ENCODE results near the gene SLC38A10. TPM values are rescaled to one million over a fixed set of nuclear protein-coding genes. Genes with fewer than 3 reads are reported as not detected.

Gene SLC38A10
- polyA plus RNA-seq, 1 donor (not counting 4 experiments of a cell fraction or from before 2014, with no cell fraction given): 16.8 TPM

DNA sequence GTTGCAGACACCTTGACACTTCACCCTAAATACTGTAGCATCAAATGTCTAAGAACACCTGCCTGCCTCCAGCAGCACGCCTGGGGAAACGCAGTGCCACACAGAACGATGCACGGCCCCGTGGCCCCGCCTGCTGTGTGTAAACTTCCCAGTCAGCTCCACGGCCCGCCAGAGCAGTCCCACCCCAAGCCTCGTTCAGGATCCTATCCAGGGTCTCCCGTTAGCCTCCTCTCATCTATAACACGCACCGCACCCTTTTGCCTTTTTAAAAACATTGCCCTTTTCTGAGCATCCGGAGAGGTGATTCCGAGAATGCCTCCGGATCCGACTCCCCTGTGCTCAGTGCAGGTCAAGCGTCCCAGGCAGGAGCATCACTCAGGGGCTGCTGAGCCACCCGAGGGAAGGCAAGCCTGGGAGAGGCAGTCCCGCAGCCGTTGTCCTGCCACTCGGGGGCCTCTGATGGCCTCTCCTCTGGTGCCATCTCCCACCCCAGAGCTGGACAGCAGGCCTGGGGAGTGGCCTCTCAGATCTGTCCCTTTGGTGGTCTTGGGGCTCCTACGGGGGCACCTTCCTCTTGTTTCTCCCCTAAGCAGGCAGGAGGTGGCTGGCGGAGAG is 37.9 kb upstream of the SLC38A10 start:
- dilution Hi-C loops (cut with MboI; ENCODE audit: extremely low pct_ligation_motif_present, low sequenced_read_pairs): no loop called here
- Histone ChIP-seq H3K9me1 (ENCODE audit: control insufficient read depth, extremely low read depth, insufficient read depth, low read length) (no peaks in the 10 kb centered on the region), H3K27me3 (ENCODE audit: control insufficient read depth, extremely low read depth, insufficient read depth, low read length) (peaks cover 18% of the 10 kb centered on the region), H3K9ac (ENCODE audit: control insufficient read depth, extremely low read depth, insufficient read depth, low read length) (no peak overlapping the region), H3K27ac (ENCODE audit: control insufficient read depth, insufficient read depth, low read length) (no peak overlapping the region), H3K36me3 (ENCODE audit: control insufficient read depth in 2 of 2, extremely low read depth in 1 of 2, insufficient read depth in 2 of 2, low read length in 2 of 2) (no peaks in the 10 kb centered on the region), H3K4me1 (ENCODE audit: control insufficient read depth, extremely low read depth, insufficient read depth, low read length) (peaks cover 36% of the 10 kb centered on the region), H3K9me3 (ENCODE audit: control insufficient read depth, low read depth, low read length) (no peaks in the 10 kb centered on the region), H3K4me2 (ENCODE audit: control insufficient read depth, extremely low read depth, insufficient read depth, low read depth, low read length) (no peak overlapping the region), H3K79me2 (ENCODE audit: control insufficient read depth, insufficient read depth, low read length) (no peaks in the 10 kb centered on the region), H4K20me1 (ENCODE audit: control insufficient read depth, extremely low read depth, insufficient read depth, low read length) (no peaks in the 10 kb centered on the region), H3K4me3 (ENCODE audit: control insufficient read depth in 2 of 3, extremely low read depth in 1 of 3, insufficient read depth in 2 of 3, low read depth in 1 of 3, low read length in 3 of 3) (no peak overlapping the region), H2AFZ (ENCODE audit: control insufficient read depth, low read length) (no peak overlapping the region)
- TF ChIP-seq EZH2 (IDR thresholded peaks at IDR 0.05; ENCODE audit: low read length): no peak
- no peak for TF ChIP-seq CTCF (optimal IDR thresholded peaks at IDR 0.05 in 1 of 3, IDR thresholded peaks at IDR 0.05 in 1 of 3, conservative IDR thresholded peaks at IDR 0.05 in 1 of 3; ENCODE audit: extremely low read depth in 1 of 3, insufficient read depth in 2 of 3, low read length in 3 of 3)
- FAIRE-seq: no peak
- no peak for DNase-seq (ENCODE audit: low read depth, low spot score)

GRCh38 chr17:81332118-81332834 is 37.2 kb upstream of the SLC38A10 start:
- Histone ChIP-seq H3K36me3 (ENCODE audit: control insufficient read depth in 2 of 2, extremely low read depth in 1 of 2, insufficient read depth in 2 of 2, low read length in 2 of 2) (no peaks in the 10 kb centered on the region), H2AFZ (ENCODE audit: control insufficient read depth, low read length) (no peak overlapping the region), H3K79me2 (ENCODE audit: control insufficient read depth, insufficient read depth, low read length) (no peaks in the 10 kb centered on the region), H3K9me3 (ENCODE audit: control insufficient read depth, low read depth, low read length) (no peaks in the 10 kb centered on the region), H3K4me1 (ENCODE audit: control insufficient read depth, extremely low read depth, insufficient read depth, low read length) (peaks cover 35% of the 10 kb centered on the region), H3K9ac (ENCODE audit: control insufficient read depth, extremely low read depth, insufficient read depth, low read length) (no peak overlapping the region), H3K4me2 (ENCODE audit: control insufficient read depth, extremely low read depth, insufficient read depth, low read depth, low read length) (no peak overlapping the region), H3K9me1 (ENCODE audit: control insufficient read depth, extremely low read depth, insufficient read depth, low read length) (no peaks in the 10 kb centered on the region), H3K4me3 (ENCODE audit: control insufficient read depth in 2 of 3, extremely low read depth in 1 of 3, insufficient read depth in 2 of 3, low read depth in 1 of 3, low read length in 3 of 3) (no peak overlapping the region), H3K27ac (ENCODE audit: control insufficient read depth, insufficient read depth, low read length) (no peak overlapping the region), H3K27me3 (ENCODE audit: control insufficient read depth, extremely low read depth, insufficient read depth, low read length) (peaks cover 18% of the 10 kb centered on the region), H4K20me1 (ENCODE audit: control insufficient read depth, extremely low read depth, insufficient read depth, low read length) (no peaks in the 10 kb centered on the region)
- FAIRE-seq: no peak
- dilution Hi-C loops (cut with MboI; ENCODE audit: extremely low pct_ligation_motif_present, low sequenced_read_pairs): no loop called here
- TF ChIP-seq EZH2 (IDR thresholded peaks at IDR 0.05; ENCODE audit: low read length): no peak
- no peak for TF ChIP-seq CTCF (optimal IDR thresholded peaks at IDR 0.05 in 1 of 3, IDR thresholded peaks at IDR 0.05 in 1 of 3, conservative IDR thresholded peaks at IDR 0.05 in 1 of 3; ENCODE audit: extremely low read depth in 1 of 3, insufficient read depth in 2 of 3, low read length in 3 of 3)
- no peak for DNase-seq (ENCODE audit: low read depth, low spot score)
